Measurements from ENCODE around the gene CACNG8. TPM values are rescaled to one million over a fixed set of nuclear protein-coding genes. Genes with fewer than 3 reads are reported as not detected.

Gene CACNG8
- total RNA-seq, 4 donors from 2014 or later = not detected

DNA sequence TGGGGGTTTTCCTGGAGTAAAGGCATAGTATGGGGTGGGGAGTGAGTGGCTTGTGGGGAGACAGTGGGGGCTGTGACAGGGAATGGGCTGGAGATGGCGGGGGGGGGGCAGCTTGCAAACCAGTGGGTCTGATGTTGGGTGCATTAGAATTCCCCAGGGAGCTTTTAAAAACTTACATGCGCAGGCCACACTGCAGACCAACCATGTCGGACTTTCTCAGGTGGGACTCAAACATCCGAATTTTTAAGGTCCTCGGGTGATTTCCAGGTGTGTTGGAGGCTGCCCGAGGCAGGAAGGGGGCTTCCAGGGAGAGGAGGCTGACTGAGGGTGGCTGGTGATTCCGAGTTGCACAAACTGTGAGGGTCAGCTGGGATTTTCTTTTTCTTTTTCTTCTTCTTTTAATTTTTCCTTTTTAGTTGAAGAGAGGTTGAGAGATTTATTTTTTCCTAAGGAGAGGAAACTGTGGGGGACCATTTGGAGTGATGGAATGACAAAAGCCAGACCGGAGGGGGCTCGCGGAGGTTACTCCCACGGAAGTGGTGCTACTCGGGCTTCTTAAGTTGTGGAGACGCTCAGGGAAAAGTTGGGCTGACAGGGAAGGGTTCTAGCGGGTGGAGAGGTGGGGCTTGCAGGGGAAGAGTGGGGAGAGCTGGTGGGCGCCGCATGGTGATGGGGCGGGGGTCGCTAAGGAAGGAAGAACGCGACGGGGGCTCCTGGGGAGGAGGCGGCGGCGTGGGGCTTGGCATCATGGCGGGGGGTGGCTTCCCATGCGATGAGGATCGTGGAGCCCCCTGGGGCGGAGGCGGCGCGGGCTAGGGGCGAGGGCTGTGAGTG, 997 bp upstream of the CACNG8 start:
- no peak for DNase-seq (ENCODE audit: low spot score)
- no peak for TF ChIP-seq CTCF (IDR thresholded peaks at IDR 0.05)

DNA sequence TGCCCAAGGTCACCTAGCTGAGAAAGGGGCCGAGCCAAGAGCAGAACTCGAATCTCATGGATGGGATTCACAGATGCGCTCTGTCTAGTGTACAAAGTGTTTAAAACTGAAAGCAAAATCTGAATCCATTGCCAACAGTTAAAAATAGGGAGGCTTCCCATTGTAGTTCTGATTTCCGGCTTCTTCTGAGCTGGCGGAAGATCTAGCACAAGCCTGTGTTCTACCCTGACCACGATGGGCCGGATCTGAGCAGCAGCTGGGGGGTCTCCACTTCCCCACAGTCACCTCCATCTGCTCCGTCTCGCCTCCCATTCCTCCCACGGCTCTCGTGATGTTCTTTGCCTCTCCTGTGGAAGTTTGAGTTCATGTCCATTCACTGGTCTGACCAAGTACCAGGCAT, 2.4 kb downstream of the CACNG8 start:
- TF ChIP-seq CTCF (IDR thresholded peaks at IDR 0.05) = no peak
- ATAC-seq (ENCODE audit: low FRiP score) (no peak), DNase-seq (ENCODE audit: low spot score) (no peak)

More for the DNA sequence above, 997 bp upstream of the CACNG8 start:
- no peak for ATAC-seq (ENCODE audit: low FRiP score)

DNA sequence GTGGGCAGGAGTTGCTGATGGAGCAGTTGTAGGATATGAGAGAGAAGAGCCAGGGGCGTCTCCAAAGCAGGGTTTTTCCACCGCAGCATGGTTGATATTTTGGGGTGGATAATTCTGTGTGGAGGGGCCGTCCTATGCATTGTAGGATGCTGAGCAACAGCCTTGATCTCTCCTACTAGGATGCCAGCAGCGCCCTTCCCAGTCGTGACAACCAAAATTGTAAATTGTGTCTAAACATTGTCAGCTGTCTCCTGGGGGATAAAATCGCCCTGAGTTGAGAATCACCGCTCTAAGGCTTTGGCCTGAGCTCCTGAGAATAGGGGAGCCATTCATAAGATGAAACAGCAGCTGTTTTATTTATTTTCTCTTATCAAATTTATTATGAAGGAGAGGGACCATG, 4.2 kb downstream of the CACNG8 start:
- no peak for TF ChIP-seq CTCF (IDR thresholded peaks at IDR 0.05)
- ATAC-seq (ENCODE audit: low FRiP score) (no peak), DNase-seq (ENCODE audit: low spot score) (no peak)

DNA sequence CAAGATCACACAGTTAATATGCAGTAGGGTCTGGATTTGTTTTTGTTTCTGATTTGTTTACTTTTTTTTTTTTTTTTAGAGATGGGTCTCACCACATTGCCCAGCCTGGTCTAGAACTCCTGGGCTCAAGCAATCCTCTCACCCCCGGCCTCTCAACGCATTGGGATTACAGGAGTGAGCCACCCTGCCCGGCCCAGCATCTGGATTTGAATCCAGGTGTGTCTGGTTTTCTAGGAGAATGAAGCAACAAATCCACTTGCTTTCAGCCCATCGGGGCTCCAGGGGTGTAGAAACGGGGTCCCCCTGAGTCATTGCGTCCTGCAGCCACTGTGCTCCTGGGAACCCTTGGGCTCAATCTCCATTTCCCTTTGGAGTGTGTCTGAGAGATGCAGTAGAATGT, 6.6 kb downstream of the CACNG8 start:
- DNase-seq (ENCODE audit: low spot score) (no peak), ATAC-seq (ENCODE audit: low FRiP score) (no peak)
- no peak for TF ChIP-seq CTCF (IDR thresholded peaks at IDR 0.05)

GRCh38 chr19:53971673-53972072, 8.9 kb downstream of the CACNG8 start:
- no peak for TF ChIP-seq CTCF (IDR thresholded peaks at IDR 0.05)
- ATAC-seq (ENCODE audit: low FRiP score) = no peak
- DNase-seq (ENCODE audit: low spot score) = no peak

- no peak for TF ChIP-seq CTCF (IDR thresholded peaks at IDR 0.05)
- ATAC-seq (ENCODE audit: low FRiP score) = peak; percentile 46
- DNase-seq (ENCODE audit: low spot score) = peak; percentile 60
These were observed 14.8 kb downstream of the CACNG8 start for GRCh38 chr19:53977429-53977990.

All from omental fat pad (tissue), 4 donors.